Measurements from ENCODE around the gene MAP4K4. TPM values are rescaled to one million over a fixed set of nuclear protein-coding genes. Genes with fewer than 3 reads are reported as not detected.

MAP4K4 gene
- total and polyA plus RNA-seq, 2 of the 13 experiments (the other 11 are each of a cell fraction or from before 2014, with no cell fraction given) = 105 to 264 TPM

- TF ChIP-seq SMYD3 (CRISPR knock-in tag; IDR thresholded peaks at IDR 0.05) = no peak
- TF ChIP-seq ZSCAN30 (CRISPR knock-in tag; IDR thresholded peaks at IDR 0.05) = no peak
- peak; percentile 24; the same call in 1 of the 2 replicates for TF ChIP-seq SOX5 (CRISPR knock-in tag; IDR thresholded peaks at IDR 0.05; ENCODE audit: borderline replicate concordance)
- TF ChIP-seq HOXA5 (CRISPR knock-in tag; IDR thresholded peaks at IDR 0.05) = no peak
- no peak for TF ChIP-seq YY1 (IDR thresholded peaks at IDR 0.05; ENCODE audit: insufficient read depth, insufficient replicate concordance, low read depth, low read length)
- TF ChIP-seq ZNF761 (CRISPR knock-in tag; conservative IDR thresholded peaks at IDR 0.05) = no peak
- TF ChIP-seq, protein P1, sequence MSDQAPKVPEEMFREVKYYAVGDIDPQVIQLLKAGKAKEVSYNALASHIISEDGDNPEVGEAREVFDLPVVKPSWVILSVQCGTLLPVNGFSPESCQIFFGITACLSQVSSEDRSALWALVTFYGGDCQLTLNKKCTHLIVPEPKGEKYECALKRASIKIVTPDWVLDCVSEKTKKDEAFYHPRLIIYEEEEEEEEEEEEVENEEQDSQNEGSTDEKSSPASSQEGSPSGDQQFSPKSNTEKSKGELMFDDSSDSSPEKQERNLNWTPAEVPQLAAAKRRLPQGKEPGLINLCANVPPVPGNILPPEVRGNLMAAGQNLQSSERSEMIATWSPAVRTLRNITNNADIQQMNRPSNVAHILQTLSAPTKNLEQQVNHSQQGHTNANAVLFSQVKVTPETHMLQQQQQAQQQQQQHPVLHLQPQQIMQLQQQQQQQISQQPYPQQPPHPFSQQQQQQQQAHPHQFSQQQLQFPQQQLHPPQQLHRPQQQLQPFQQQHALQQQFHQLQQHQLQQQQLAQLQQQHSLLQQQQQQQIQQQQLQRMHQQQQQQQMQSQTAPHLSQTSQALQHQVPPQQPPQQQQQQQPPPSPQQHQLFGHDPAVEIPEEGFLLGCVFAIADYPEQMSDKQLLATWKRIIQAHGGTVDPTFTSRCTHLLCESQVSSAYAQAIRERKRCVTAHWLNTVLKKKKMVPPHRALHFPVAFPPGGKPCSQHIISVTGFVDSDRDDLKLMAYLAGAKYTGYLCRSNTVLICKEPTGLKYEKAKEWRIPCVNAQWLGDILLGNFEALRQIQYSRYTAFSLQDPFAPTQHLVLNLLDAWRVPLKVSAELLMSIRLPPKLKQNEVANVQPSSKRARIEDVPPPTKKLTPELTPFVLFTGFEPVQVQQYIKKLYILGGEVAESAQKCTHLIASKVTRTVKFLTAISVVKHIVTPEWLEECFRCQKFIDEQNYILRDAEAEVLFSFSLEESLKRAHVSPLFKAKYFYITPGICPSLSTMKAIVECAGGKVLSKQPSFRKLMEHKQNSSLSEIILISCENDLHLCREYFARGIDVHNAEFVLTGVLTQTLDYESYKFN (CRISPR knock-in tag; conservative IDR thresholded peaks at IDR 0.05) = no peak
- TF ChIP-seq ZNF441 (CRISPR knock-in tag; IDR thresholded peaks at IDR 0.05; ENCODE audit: borderline replicate concordance) = no peak
- no peak for TF ChIP-seq KDM1A (CRISPR knock-in tag; IDR thresholded peaks at IDR 0.05)
- 0 out of 2 replicates have a peak, but pooled peaks have one; percentile 41 for TF ChIP-seq KMT2A (CRISPR knock-in tag; IDR thresholded peaks at IDR 0.05)
- TF ChIP-seq RAD51 (IDR thresholded peaks at IDR 0.05; ENCODE audit: borderline replicate concordance) = no peak
- TF ChIP-seq FOXA1 (IDR thresholded peaks at IDR 0.05) = no peak
- TF ChIP-seq FOXA1 (CRISPR knock-in tag; IDR thresholded peaks at IDR 0.05) = 0 out of 2 replicates have a peak, but pooled peaks have one; percentile 24
- TF ChIP-seq, protein P2, sequence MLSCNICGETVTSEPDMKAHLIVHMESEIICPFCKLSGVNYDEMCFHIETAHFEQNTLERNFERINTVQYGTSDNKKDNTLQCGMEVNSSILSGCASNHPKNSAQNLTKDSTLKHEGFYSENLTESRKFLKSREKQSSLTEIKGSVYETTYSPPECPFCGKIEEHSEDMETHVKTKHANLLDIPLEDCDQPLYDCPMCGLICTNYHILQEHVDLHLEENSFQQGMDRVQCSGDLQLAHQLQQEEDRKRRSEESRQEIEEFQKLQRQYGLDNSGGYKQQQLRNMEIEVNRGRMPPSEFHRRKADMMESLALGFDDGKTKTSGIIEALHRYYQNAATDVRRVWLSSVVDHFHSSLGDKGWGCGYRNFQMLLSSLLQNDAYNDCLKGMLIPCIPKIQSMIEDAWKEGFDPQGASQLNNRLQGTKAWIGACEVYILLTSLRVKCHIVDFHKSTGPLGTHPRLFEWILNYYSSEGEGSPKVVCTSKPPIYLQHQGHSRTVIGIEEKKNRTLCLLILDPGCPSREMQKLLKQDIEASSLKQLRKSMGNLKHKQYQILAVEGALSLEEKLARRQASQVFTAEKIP (CRISPR knock-in tag; IDR thresholded peaks at IDR 0.05; ENCODE audit: borderline replicate concordance) = no peak
- TF ChIP-seq KDM6A (CRISPR knock-in tag; IDR thresholded peaks at IDR 0.05; ENCODE audit: low read depth) = no peak
- TF ChIP-seq KAT7 (CRISPR knock-in tag; IDR thresholded peaks at IDR 0.05; ENCODE audit: borderline replicate concordance) = no peak
- peak; percentile 47; the same call in 1 of the 2 replicates for TF ChIP-seq TGIF2 (CRISPR knock-in tag; IDR thresholded peaks at IDR 0.05)
- TF ChIP-seq SYNCRIP (IDR thresholded peaks at IDR 0.05; ENCODE audit: insufficient read depth, low read depth, low read length) = no peak
- TF ChIP-seq ZNF432 (CRISPR knock-in tag; IDR thresholded peaks at IDR 0.05; ENCODE audit: borderline replicate concordance) = no peak
- TF ChIP-seq TOE1 (CRISPR knock-in tag; IDR thresholded peaks at IDR 0.05) = no peak
- no peak for TF ChIP-seq FOXP1 (IDR thresholded peaks at IDR 0.05)
- 0 out of 2 replicates have a peak, but pooled peaks have one; percentile 12 for TF ChIP-seq FOXP1 (CRISPR knock-in tag; IDR thresholded peaks at IDR 0.05)
- TF ChIP-seq, protein P3, sequence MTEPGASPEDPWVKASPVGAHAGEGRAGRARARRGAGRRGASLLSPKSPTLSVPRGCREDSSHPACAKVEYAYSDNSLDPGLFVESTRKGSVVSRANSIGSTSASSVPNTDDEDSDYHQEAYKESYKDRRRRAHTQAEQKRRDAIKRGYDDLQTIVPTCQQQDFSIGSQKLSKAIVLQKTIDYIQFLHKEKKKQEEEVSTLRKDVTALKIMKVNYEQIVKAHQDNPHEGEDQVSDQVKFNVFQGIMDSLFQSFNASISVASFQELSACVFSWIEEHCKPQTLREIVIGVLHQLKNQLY (CRISPR knock-in tag; IDR thresholded peaks at IDR 0.05) = no peak
- no peak for TF ChIP-seq IRX3 (CRISPR knock-in tag; IDR thresholded peaks at IDR 0.05; ENCODE audit: borderline replicate concordance, low read depth)
- TF ChIP-seq USF2 (IDR thresholded peaks at IDR 0.05; ENCODE audit: low read depth, low read length) = no peak
- no peak for TF ChIP-seq USF2 (CRISPR knock-in tag; IDR thresholded peaks at IDR 0.05; ENCODE audit: borderline replicate concordance)
These were observed 125.9 kb downstream of the MAP4K4 start (continued) for GRCh38 chr2:101823347-101823791.
